Measurements from ENCODE around the gene LMO4.

- no peak for TF ChIP-seq POLR2A (IDR thresholded peaks at IDR 0.05)
- TF ChIP-seq, protein P1, sequence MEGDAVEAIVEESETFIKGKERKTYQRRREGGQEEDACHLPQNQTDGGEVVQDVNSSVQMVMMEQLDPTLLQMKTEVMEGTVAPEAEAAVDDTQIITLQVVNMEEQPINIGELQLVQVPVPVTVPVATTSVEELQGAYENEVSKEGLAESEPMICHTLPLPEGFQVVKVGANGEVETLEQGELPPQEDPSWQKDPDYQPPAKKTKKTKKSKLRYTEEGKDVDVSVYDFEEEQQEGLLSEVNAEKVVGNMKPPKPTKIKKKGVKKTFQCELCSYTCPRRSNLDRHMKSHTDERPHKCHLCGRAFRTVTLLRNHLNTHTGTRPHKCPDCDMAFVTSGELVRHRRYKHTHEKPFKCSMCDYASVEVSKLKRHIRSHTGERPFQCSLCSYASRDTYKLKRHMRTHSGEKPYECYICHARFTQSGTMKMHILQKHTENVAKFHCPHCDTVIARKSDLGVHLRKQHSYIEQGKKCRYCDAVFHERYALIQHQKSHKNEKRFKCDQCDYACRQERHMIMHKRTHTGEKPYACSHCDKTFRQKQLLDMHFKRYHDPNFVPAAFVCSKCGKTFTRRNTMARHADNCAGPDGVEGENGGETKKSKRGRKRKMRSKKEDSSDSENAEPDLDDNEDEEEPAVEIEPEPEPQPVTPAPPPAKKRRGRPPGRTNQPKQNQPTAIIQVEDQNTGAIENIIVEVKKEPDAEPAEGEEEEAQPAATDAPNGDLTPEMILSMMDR (IDR thresholded peaks at IDR 0.05), result no peak
- no peak for TF ChIP-seq POLR2AphosphoS5 (IDR thresholded peaks at IDR 0.05)
Measured at GRCh38 chr1:87362063-87362833, 33.6 kb downstream of the LMO4 start.
